Peyer's patch (tissue), 4 donors: ENCODE data around the gene DPYSL5.

Source experiments
- POLR2A ChIP-seq, 2 donors: fragments of 450-650 bp; IDR thresholded peaks; one replicate each; pipeline ENCODE4 v1.5.1; 2017; ENCODE audit warnings: antibody characterized with exemption in 2 of 2, mild to moderate bottlenecking in 2 of 2, moderate library complexity in 2 of 2
- TF ChIP-seq, protein P1 (sequence below), 6 experiments: fragments of 450-650 bp in 4 of 6; fragments of 200-600 bp in 2 of 6; sonication (generic) in 1 of 6; IDR thresholded peaks; one replicate each; pipeline ENCODE4 v1.5.1; 2017 to 2019; ENCODE audit warnings: antibody characterized with exemption in 6 of 6, mild to moderate bottlenecking in 3 of 6, moderate library complexity in 1 of 6

DNA sequence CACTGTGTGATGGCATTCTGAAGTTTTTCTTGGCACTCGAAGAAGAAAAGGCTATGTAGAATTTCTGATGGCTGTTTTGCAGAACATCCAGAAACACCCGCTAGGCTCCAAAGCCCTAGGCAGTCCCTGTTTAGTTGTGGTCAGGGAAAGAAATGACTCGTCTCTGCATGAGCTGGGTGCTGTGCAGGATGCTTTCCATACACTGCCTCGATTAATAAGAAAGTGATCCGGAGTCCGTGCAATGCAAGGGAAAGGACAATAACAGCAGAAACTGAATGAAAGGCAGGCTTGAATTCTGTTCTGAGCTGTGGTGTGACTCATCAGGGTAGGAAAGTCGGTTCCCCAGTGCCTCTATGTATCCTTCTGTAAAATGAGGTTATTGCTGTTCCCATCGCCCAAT, 141.2 kb downstream of the DPYSL5 start:
- TF ChIP-seq, protein P1, sequence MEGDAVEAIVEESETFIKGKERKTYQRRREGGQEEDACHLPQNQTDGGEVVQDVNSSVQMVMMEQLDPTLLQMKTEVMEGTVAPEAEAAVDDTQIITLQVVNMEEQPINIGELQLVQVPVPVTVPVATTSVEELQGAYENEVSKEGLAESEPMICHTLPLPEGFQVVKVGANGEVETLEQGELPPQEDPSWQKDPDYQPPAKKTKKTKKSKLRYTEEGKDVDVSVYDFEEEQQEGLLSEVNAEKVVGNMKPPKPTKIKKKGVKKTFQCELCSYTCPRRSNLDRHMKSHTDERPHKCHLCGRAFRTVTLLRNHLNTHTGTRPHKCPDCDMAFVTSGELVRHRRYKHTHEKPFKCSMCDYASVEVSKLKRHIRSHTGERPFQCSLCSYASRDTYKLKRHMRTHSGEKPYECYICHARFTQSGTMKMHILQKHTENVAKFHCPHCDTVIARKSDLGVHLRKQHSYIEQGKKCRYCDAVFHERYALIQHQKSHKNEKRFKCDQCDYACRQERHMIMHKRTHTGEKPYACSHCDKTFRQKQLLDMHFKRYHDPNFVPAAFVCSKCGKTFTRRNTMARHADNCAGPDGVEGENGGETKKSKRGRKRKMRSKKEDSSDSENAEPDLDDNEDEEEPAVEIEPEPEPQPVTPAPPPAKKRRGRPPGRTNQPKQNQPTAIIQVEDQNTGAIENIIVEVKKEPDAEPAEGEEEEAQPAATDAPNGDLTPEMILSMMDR (IDR thresholded peaks at IDR 0.05), result no peak
- TF ChIP-seq POLR2A (IDR thresholded peaks at IDR 0.05), result no peak
